GM19025 (cell line): ENCODE data around the gene TMCC3.
"Not testable (repeated sequence)": the region's sequence is repeated elsewhere in the genome, so short reads cannot be mapped to it uniquely, and the experiment has no call there.

Source experiments
- ATAC-seq: cut with Tn5 transposase; IDR thresholded peaks from one replicate; pipeline ENCODE4 v1.9.1; 2021; ENCODE audit warnings: mild to moderate bottlenecking, low read depth, moderate library complexity; ENCODE audit not compliant: unreplicated experiment

TMCC3 gene

DNA sequence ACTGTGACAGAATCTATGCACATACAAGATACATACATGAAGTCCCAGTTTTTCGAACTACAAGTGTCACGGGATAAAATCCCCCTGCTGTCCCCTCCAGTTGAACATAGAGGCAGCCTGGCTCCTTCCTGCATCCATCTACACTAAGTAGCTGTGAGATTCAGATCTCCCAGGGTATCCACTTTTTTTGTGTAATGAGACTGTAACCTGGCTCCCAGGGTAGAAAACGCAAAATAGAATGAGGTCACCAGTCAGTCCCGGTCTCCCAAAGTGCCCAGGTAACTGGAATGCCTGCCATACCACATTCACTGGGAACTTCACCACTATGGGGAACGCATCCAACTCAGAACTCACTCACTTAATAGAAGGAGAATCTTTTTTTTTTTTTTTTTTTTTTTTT lies 67.8 kb downstream of the TMCC3 start:
- ATAC-seq = no peak

GRCh38 chr12:94575645-94576403 lies 74.5 kb downstream of the TMCC3 start:
- ATAC-seq = no peak

DNA sequence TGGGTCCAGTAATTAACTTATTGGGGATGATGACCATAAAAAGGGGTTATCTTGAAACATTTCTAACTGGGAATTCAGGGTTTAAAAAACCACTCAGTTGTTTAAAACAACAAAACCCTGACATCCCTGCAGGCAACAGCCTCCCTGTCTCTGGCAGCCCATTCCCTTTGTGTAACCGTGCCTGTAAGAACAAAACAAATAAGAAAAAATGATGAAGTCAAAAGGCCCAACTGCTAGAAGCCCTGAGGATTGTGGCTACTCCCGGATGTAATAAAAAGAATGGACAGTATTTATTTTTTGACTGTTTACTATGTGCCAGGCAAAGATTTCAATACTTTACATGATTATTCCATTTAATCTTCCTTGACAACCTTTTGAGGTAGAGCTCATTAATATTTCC lies 75.3 kb downstream of the TMCC3 start:
- ATAC-seq = no peak

DNA sequence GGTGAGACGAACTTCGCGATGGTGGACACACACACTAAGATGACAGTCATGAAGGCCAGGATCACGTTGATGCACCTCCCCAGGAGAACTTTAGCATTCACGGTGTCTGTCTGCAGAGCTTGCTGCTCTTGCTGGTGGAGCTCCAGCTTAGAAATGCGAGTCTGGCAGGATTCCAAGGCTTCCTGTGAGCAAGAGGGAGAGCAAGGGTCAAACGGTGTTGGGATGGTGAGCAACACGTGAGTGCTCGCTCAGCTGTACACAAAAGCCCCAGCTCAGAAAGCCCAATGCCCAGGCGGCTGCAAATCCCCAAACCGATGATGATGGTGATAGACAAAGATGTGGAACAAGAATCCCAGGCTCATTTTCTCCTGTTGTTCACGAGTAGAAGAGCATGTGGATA lies 78.8 kb downstream of the TMCC3 start:
- ATAC-seq = no peak

GRCh38 chr12:94570161-94570560 lies 80.2 kb downstream of the TMCC3 start:
- no peak for ATAC-seq

DNA sequence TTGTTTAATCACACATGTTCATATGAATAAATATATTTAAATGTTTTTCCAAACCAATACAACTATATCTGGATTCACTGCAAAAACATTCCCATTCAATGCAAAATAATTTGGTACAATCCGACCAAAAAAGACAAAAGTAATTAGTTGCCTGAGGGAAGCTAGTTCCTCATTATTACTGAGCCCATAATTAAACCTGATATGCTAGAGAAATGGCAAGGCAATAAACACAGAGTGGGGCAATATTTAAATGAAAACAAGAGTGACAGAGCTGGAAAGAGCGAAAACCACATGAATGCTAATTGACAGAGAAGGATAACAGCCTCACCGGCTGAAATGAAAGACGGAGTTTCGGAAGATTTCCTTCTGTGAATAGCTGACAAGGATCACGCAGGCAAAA lies 82.6 kb downstream of the TMCC3 start:
- ATAC-seq = no peak

GRCh38 chr12:94566345-94566744 lies 84.0 kb downstream of the TMCC3 start:
- no peak for ATAC-seq

DNA sequence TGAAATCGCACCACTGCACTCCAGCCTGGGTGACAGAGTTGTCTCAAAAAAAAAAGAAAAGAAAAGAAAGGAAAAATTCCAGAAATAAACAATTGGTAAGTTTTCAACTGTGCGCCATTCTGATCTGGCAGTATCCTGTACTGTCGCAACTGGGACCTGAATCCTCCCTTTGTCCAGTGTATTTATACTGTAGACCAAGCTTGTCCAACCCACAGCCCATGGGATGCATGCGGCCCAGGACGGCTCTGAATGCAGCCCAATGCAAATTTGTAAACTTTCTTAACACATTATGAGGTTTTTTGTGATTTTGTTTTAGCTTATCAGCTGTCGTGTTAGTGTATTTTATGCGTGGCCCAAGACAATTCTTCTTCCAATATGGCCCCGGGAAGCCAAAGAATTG lies 84.7 kb downstream of the TMCC3 start:
- no peak for ATAC-seq

DNA sequence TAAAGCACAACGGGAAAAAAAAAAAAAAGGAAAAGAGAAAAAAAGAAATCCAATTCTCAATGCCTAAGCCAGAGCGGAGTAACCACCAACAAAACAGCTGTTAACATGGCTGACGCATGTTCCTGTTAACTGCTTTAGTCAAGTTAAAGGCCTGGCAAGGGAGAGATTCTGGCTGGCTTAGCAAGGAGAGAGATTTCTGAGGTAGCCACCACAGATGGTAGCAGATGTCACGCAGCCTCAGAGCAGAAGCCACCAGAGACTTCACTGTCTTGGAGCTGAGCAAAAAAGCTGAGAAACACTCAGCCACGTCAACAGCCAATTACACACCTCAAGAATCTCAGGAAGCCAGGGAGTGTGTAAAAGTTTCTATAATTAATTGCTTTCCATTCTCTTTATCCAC lies 87.1 kb downstream of the TMCC3 start:
- no peak for ATAC-seq

GRCh38 chr12:94561943-94562411 lies 88.4 kb downstream of the TMCC3 start:
- ATAC-seq = peak; percentile 80

GRCh38 chr12:94560431-94561221 lies 89.7 kb downstream of the TMCC3 start:
- ATAC-seq = peak; percentile 62

- no peak for ATAC-seq
These were observed 91.7 kb downstream of the TMCC3 start for GRCh38 chr12:94558612-94559011.

GRCh38 chr12:94557746-94558295 lies 92.5 kb downstream of the TMCC3 start:
- ATAC-seq = no peak

GRCh38 chr12:94555687-94556086 lies 94.7 kb downstream of the TMCC3 start:
- no peak for ATAC-seq

DNA sequence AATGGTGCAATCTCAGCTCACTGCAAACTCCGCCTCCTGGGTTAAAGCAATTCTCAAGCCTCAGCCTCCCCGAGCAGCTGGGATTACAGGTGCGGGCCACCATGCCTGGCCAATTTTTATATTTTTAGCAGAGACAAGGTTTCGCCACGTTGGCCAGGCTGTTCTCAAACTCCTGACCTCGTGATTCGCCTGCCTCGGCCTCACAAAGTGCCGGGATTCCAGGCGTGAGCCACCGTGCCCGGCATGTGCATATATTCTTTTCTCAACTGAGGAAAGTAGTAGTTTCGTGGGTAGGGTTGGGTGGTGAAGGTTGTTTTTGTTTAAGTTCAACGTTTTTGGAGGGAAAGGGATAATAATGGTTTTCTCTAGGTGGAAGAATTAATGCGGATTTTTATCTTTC lies 96.5 kb downstream of the TMCC3 start:
- no peak for ATAC-seq

- no peak for ATAC-seq
These were observed 97.2 kb downstream of the TMCC3 start for GRCh38 chr12:94553130-94553519.

GRCh38 chr12:94551810-94552209 lies 98.5 kb downstream of the TMCC3 start:
- ATAC-seq = no peak

DNA sequence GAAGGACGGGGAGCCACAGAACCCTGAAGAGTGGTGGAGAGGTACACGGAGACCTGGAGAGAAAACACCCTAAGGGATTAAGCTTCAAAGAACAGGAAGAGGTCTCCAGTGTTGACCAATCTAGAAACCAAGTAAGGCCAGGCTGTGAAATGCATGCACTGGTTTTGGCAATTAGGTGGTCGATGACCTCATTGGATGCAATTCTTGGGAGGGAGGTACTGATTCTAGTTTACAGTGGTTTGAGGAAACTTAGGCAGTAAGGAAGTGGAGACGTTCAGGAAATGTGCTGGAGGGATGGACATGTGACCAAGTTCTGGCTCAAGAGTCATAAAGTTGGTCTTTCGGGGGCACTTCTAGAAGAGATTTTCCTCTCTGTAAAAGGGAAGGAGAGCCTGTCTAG lies 99.4 kb downstream of the TMCC3 start:
- no peak for ATAC-seq

DNA sequence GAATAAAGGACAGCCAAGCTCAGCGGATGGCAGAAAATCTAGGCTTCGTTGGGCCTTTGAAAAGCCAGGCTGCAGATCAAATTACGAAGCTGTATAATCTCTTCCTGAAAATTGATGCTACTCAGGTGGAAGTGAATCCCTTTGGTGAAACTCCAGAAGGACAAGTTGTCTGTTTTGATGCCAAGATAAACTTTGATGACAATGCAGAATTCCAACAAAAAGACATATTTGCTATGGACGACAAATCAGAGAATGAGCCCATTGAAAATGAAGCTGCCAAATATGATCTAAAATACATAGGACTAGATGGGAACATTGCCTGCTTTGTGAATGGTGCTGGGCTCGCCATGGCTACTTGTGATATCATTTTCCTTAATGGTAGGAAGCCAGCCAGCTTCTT lies 101.5 kb downstream of the TMCC3 start:
- not testable (repeated sequence) for ATAC-seq

- ATAC-seq = no peak
These were observed 104.2 kb downstream of the TMCC3 start for GRCh38 chr12:94545935-94546771.

DNA sequence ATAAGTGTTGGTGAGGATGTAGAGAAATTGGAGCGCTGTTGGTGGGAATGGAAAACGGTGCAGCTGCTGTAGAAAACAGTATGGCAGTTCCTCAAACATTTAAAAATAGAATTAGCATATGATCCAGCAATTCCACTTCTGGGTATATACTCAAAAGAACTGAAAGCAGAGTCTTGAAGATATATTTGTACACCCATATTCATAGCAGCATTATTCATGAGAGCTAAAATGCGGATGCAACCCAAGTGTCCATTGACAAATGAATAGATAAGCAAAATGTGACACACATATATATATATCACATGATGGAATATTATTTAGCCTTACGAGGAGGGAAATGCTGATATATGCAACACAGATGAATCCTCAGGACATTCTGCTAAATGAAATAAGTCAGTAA lies 106.0 kb downstream of the TMCC3 start:
- ATAC-seq = no peak
